Neuronal stem cell (in vitro differentiated cells): ENCODE data around the gene F8.

ENCODE experiments used
- DNase-seq: peaks from one replicate; pipeline ENCODE4 v3.0.0-alpha.2; 2013; ENCODE audit warnings: low spot score
- H2AFZ ChIP-seq: one replicate; pipeline ENCODE4 v1.6.1; 2013; ENCODE audit warnings: mild to moderate bottlenecking, low read length, inconsistent platforms
- H2AK5ac ChIP-seq: 2 replicates; pipeline ENCODE4 v1.6.1; 2013; ENCODE audit warnings: low read depth, mild to moderate bottlenecking, inconsistent platforms, low read length, moderate library complexity, mixed read lengths
- H2BK120ac ChIP-seq: 2 replicates; pipeline ENCODE4 v1.6.1; 2013; ENCODE audit warnings: low read depth, mild to moderate bottlenecking, inconsistent platforms, low read length, moderate library complexity, mixed read lengths
- H2BK12ac ChIP-seq: one replicate; pipeline ENCODE4 v1.6.1; 2013; ENCODE audit warnings: low read length, inconsistent platforms
- H2BK15ac ChIP-seq: 2 replicates; pipeline ENCODE4 v1.6.1; 2013; ENCODE audit warnings: mild to moderate bottlenecking, low read length, inconsistent platforms, mixed read lengths
- H2BK5ac ChIP-seq: one replicate; pipeline ENCODE4 v1.6.1; 2013; ENCODE audit warnings: inconsistent platforms, mild to moderate bottlenecking, low read length, moderate library complexity
- H3K14ac ChIP-seq: one replicate; pipeline ENCODE4 v1.6.1; 2013; ENCODE audit warnings: low read length, inconsistent platforms
- H3K18ac ChIP-seq: 2 replicates; pipeline ENCODE4 v1.6.1; 2013; ENCODE audit warnings: low read length, inconsistent platforms
- H3K23ac ChIP-seq: 2 replicates; pipeline ENCODE4 v1.6.1; 2013; ENCODE audit warnings: low read depth, mild to moderate bottlenecking, mixed read lengths, low read length, inconsistent platforms; ENCODE audit not compliant: poor library complexity
- H3K27ac ChIP-seq: replicated peaks from 3 replicates; pipeline ENCODE4 v1.5.1; 2013; ENCODE audit warnings: low read length, inconsistent platforms
- H3K27me3 ChIP-seq, 3 experiments: 2 replicates each; pipeline ENCODE4 v1.6.1; 2013; ENCODE audit warnings: low read length in 3 of 3, mild to moderate bottlenecking in 2 of 3, inconsistent platforms in 1 of 3, low read depth in 1 of 3, mixed read lengths in 1 of 3, moderate library complexity in 1 of 3; ENCODE audit not compliant: control insufficient read depth in 3 of 3, insufficient read depth in 3 of 3
- H3K36me3 ChIP-seq, 2 donors: replicated peaks in 1 of 2; 2 replicates each; pipeline ENCODE4 v1.6.1; 2013; ENCODE audit warnings: low read length in 2 of 2; ENCODE audit not compliant: control insufficient read depth in 2 of 2, insufficient read depth in 2 of 2
- H3K4ac ChIP-seq: 2 replicates; pipeline ENCODE4 v1.6.1; 2013; ENCODE audit warnings: inconsistent platforms, mild to moderate bottlenecking, low read length, moderate library complexity
- H3K4me1 ChIP-seq, 2 donors: 1 replicate in 1 of 2; 2 replicates in 1 of 2; pipeline ENCODE4 v1.6.1; 2013; ENCODE audit warnings: low read length in 2 of 2, low read depth in 1 of 2; ENCODE audit not compliant: control insufficient read depth in 2 of 2, insufficient read depth in 1 of 2
- H3K4me2 ChIP-seq: one replicate; pipeline ENCODE4 v1.6.1; 2013; ENCODE audit warnings: mild to moderate bottlenecking, low read length, inconsistent platforms; ENCODE audit not compliant: insufficient read depth, poor library complexity, severe bottlenecking
- H3K4me3 ChIP-seq, 2 donors: 2 replicates each; pipeline ENCODE4 v1.5.1; 2013; ENCODE audit warnings: low read length in 2 of 2, mild to moderate bottlenecking in 2 of 2, inconsistent platforms in 1 of 2, moderate library complexity in 1 of 2
- H3K79me1 ChIP-seq: one replicate; pipeline ENCODE4 v1.6.1; 2013; ENCODE audit warnings: low read depth, mild to moderate bottlenecking, inconsistent platforms, low read length, moderate library complexity
- H3K9ac ChIP-seq: one replicate; pipeline ENCODE4 v1.6.1; 2013; ENCODE audit warnings: mild to moderate bottlenecking, low read depth, low read length, inconsistent platforms; ENCODE audit not compliant: poor library complexity
- H3K9me3 ChIP-seq, 2 donors: replicated peaks in 1 of 2; 2 replicates each; pipeline versions ENCODE3 to v1.6.1; 2013; ENCODE audit warnings: low read length in 2 of 2, mild to moderate bottlenecking in 2 of 2, inconsistent platforms in 1 of 2, low read depth in 1 of 2, mixed read lengths in 1 of 2, moderate library complexity in 1 of 2; ENCODE audit not compliant: control insufficient read depth in 2 of 2, insufficient read depth in 1 of 2
- H4K8ac ChIP-seq: one replicate; pipeline ENCODE4 v1.6.1; 2013; ENCODE audit warnings: low read depth, mild to moderate bottlenecking, inconsistent platforms, low read length, moderate library complexity
- H4K91ac ChIP-seq: one replicate; pipeline ENCODE4 v1.6.1; 2013; ENCODE audit warnings: low read length, low read depth, mild to moderate bottlenecking, inconsistent platforms; ENCODE audit not compliant: poor library complexity
- WGBS, 2 donors: extraction: QIAGEN DNeasy Blood & Tissue Kit; methylation state at CpG; one replicate each; pipeline ENCODE4 v1.1.7; 2013; ENCODE audit warnings: missing lambda C conversion rate in 2 of 2, mixed read lengths in 1 of 2; ENCODE audit not compliant: insufficient read length in 2 of 2, insufficient replicate concordance in 1 of 2; ENCODE audit errors: extremely low coverage in 2 of 2; 5-methylcytosine and 5-hydroxymethylcytosine counted together

The F8 gene

GRCh38 chrX:155026420-155026726, 3.9 kb upstream of the F8 start:
- Histone ChIP-seq H3K4ac (no peak overlapping the region), H2BK12ac (no peak overlapping the region), H3K18ac (no peak overlapping the region), H3K27ac (peak overlapping the region; percentile 61), H3K9ac (no peak overlapping the region), H3K4me3 (peak overlapping the region; percentile 72 to 77), H2BK15ac (no peak overlapping the region), H3K23ac (no peak overlapping the region), H3K4me2 (no peak overlapping the region), H2AK5ac (no peak overlapping the region), H4K91ac (no peak overlapping the region), H3K79me1 (no peaks in the 10 kb centered on the region), H3K27me3 (no peaks in the 10 kb centered on the region), H3K14ac (no peak overlapping the region), H2BK5ac (no peak overlapping the region), H2BK120ac (no peak overlapping the region), H2AFZ (peak overlapping the region; percentile 89), H3K36me3 (no peaks in the 10 kb centered on the region), H3K9me3 (no peaks in the 10 kb centered on the region), H4K8ac (no peak overlapping the region), H3K4me1 (no peaks in the 10 kb centered on the region)
- DNase-seq: no peak
- no CpG with 5 or more reads among the region's 16 CpGs for WGBS, 2 donors

- Histone ChIP-seq H3K9ac (no peak overlapping the region), H3K4me2 (no peak overlapping the region)
- no CpG with 5 or more reads among the region's 6 CpGs for WGBS, 2 donors
These were observed 1.6 kb upstream of the F8 start for GRCh38 chrX:155023907-155024833.

GRCh38 chrX:155020591-155020990, 1.9 kb downstream of the F8 start:
- H3K36me3 ChIP-seq: no peaks in the 10 kb centered on the region
- no peak overlapping the region for H3K4ac ChIP-seq
- H3K4me3 ChIP-seq: no peak overlapping the region
- no peak for DNase-seq
- no peak overlapping the region for H4K8ac ChIP-seq
- WGBS, 2 donors: no CpG with 5 or more reads among the region's 3 CpGs
- no peak overlapping the region for H2BK5ac ChIP-seq
- H2BK12ac ChIP-seq: no peak overlapping the region
- no peak overlapping the region for H3K14ac ChIP-seq
- no peak overlapping the region for H2AFZ ChIP-seq
- no peaks in the 10 kb centered on the region for H3K9me3 ChIP-seq
- no peak overlapping the region for H3K4me2 ChIP-seq
- no peak overlapping the region for H2BK120ac ChIP-seq
- H3K18ac ChIP-seq: no peak overlapping the region
- H3K27ac ChIP-seq: no peak overlapping the region
- no peak overlapping the region for H4K91ac ChIP-seq
- no peak overlapping the region for H2BK15ac ChIP-seq
- no peak overlapping the region for H2AK5ac ChIP-seq
- H3K4me1 ChIP-seq: no peaks in the 10 kb centered on the region
- H3K9ac ChIP-seq: no peak overlapping the region
- H3K79me1 ChIP-seq: no peaks in the 10 kb centered on the region
- H3K23ac ChIP-seq: no peak overlapping the region
- no peaks in the 10 kb centered on the region for H3K27me3 ChIP-seq

More at GRCh38 chrX:155023907-155024833, 1.6 kb upstream of the F8 start:
- H3K18ac ChIP-seq: no peak overlapping the region
- H2AK5ac ChIP-seq: no peak overlapping the region
- no peaks in the 10 kb centered on the region for H3K9me3 ChIP-seq
- H3K4ac ChIP-seq: no peak overlapping the region
- H4K8ac ChIP-seq: no peak overlapping the region
- no peak overlapping the region for H4K91ac ChIP-seq
- H2BK5ac ChIP-seq: no peak overlapping the region
- DNase-seq: no peak
- no peak overlapping the region for H2BK120ac ChIP-seq
- no peaks in the 10 kb centered on the region for H3K79me1 ChIP-seq
- no peaks in the 10 kb centered on the region for H3K27me3 ChIP-seq
- no peak overlapping the region for H3K4me3 ChIP-seq
- no peak overlapping the region for H2AFZ ChIP-seq
- no peak overlapping the region for H3K23ac ChIP-seq
- H2BK12ac ChIP-seq: no peak overlapping the region
- H3K14ac ChIP-seq: no peak overlapping the region
- no peak overlapping the region for H2BK15ac ChIP-seq
- no peaks in the 10 kb centered on the region for H3K36me3 ChIP-seq
- no peak overlapping the region for H3K27ac ChIP-seq
- H3K4me1 ChIP-seq: no peaks in the 10 kb centered on the region

- no CpG with 5 or more reads among the region's 3 CpGs for WGBS, 2 donors
- Histone ChIP-seq H3K4ac (no peak overlapping the region), H3K14ac (no peak overlapping the region), H3K18ac (no peak overlapping the region), H4K91ac (no peak overlapping the region), H3K4me1 (no peaks in the 10 kb centered on the region), H3K4me3 (no peak overlapping the region), H2BK12ac (no peak overlapping the region), H3K79me1 (no peaks in the 10 kb centered on the region), H3K4me2 (no peak overlapping the region), H3K27ac (no peak overlapping the region), H3K9me3 (no peaks in the 10 kb centered on the region), H2AK5ac (no peak overlapping the region), H2BK5ac (no peak overlapping the region), H2AFZ (no peak overlapping the region), H2BK120ac (no peak overlapping the region), H3K27me3 (no peaks in the 10 kb centered on the region), H2BK15ac (no peak overlapping the region), H3K36me3 (no peaks in the 10 kb centered on the region), H4K8ac (no peak overlapping the region), H3K23ac (no peak overlapping the region), H3K9ac (no peak overlapping the region)
- DNase-seq: no peak
These were observed 12.5 kb downstream of the F8 start for GRCh38 chrX:155009994-155010472.
